C4-2B (cell line): Measurements from ENCODE around the gene TSSK3.

Experiments used
- ZFX ChIP-seq: fragments of 450-650 bp; IDR thresholded peaks from 2 replicates; pipeline ENCODE4 v1.6.1; 2017
- TF ChIP-seq, protein P1 (sequence below): fragments of 450-650 bp; conservative IDR thresholded peaks from 2 replicates; pipeline ENCODE4 v1.5.1; 2017; ENCODE audit warnings: mild to moderate bottlenecking

DNA sequence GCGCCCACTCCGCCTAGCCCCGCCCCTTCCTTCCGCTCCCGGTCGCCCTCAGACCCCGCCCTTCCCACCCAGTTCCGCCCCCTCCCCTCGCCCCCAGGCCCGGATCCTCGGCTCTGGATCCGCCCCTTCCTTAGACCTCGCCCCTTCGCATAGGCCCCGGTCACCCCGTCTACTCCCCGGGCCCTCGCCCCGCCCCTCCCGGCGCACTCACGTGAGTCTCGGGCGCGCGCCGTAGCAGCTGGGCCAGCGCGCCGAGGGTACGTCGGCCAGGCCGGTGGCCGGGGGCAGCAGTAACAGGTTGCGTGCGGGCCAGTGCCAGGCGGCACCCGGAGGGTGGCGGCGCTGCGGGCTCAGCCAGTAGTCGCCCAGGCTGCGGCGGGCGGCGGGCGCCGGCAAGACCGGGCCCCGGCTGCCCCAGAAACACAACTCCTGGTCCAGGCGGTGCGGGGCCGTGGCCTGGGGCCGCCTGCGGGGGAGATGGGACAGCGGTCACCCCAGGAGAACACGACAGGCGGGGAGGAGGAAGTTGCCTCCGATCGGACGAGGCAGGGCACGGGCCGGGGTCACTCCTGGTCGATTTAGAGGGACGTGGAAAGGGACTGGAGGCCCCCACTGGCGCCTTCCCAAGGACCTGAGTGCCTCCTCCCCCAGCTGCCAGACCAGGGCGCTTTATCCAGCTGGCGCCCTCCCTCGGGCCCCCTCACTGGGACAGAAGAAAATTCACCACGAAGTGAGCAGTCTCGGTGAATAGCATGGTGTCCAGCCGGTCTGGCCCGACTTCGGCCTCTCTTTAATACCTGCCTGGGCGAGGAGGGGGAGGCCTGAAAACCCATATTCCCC, 10.7 kb upstream of the TSSK3 start:
- TF ChIP-seq, protein P1, sequence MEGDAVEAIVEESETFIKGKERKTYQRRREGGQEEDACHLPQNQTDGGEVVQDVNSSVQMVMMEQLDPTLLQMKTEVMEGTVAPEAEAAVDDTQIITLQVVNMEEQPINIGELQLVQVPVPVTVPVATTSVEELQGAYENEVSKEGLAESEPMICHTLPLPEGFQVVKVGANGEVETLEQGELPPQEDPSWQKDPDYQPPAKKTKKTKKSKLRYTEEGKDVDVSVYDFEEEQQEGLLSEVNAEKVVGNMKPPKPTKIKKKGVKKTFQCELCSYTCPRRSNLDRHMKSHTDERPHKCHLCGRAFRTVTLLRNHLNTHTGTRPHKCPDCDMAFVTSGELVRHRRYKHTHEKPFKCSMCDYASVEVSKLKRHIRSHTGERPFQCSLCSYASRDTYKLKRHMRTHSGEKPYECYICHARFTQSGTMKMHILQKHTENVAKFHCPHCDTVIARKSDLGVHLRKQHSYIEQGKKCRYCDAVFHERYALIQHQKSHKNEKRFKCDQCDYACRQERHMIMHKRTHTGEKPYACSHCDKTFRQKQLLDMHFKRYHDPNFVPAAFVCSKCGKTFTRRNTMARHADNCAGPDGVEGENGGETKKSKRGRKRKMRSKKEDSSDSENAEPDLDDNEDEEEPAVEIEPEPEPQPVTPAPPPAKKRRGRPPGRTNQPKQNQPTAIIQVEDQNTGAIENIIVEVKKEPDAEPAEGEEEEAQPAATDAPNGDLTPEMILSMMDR = no peak; the same call in 1 of the 2 replicates
- peak; percentile 86 for TF ChIP-seq ZFX
